SKM-1 (cell line): ENCODE data around the gene HLA-DRB1.
A peak's percentile ranks its signal among the peaks of the same experiment; 100 is the strongest.
"Not testable (repeated sequence)": the region's sequence is repeated elsewhere in the genome, so short reads cannot be mapped to it uniquely, and the experiment has no call there.

Experiments used
- DNase-seq: peaks from one replicate; lab custom pipeline; 2025; ENCODE audit not compliant: unreplicated experiment; lab: John Stamatoyannopoulos, UW

The HLA-DRB1 gene

DNA sequence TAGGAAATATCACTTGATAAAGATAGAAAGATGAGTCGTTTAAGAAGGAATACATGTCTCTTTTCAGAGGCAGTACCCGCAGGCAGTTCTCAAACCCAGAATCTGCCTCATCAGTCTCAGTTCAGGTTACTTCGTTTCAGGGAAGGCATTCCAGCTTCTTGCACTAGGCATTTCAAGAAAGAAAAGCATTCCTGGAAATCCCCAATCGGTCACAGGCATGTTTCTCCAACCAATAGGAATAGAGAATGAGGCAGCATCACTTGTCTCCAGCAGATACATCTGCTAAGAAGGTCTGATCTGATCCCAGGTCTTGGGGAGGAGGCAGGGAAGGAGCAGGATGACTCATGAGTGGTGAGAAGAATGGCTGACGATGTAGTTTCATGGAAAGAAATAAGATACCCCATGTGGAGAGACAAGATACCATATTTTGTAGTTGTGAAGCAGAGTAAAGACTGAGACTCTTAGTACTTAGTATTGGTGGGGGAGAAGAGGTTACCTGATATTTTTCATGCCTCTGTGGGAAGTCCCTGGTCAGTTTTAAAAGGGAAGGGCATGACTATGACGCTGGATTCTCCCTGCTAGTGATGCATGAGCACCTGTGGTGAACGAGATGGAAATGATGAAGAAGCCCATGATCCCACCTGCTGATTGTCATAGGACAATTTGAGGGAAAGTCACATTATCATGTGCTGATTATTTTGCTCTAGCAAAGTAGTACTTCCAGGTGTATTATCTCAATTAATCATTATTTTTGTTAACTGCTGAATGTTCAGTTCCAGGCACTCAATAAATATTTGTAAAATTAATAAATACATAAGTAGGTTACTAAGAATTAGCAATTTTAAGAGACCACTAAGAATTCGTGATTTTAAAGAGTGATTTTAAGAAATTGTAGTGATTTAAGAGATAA is 20.3 kb upstream of the HLA-DRB1 start:
- peak; percentile 86 for DNase-seq

DNA sequence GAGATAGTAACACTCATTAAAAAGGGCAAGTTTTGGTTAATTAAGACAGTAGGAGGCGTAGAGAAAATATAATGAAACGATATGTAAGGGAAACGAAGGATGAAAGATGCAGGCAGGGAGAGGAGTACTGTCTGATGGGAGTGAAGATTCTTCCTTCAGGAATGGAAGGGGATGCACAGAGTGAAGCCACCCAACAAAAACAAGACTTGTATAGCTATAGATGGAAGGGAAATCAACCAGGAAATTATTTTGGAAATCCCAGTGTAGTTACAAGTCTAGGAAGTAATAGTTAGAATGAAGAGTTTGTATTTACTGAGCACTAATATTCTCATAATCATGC is 19.7 kb upstream of the HLA-DRB1 start:
- DNase-seq = no peak

DNA sequence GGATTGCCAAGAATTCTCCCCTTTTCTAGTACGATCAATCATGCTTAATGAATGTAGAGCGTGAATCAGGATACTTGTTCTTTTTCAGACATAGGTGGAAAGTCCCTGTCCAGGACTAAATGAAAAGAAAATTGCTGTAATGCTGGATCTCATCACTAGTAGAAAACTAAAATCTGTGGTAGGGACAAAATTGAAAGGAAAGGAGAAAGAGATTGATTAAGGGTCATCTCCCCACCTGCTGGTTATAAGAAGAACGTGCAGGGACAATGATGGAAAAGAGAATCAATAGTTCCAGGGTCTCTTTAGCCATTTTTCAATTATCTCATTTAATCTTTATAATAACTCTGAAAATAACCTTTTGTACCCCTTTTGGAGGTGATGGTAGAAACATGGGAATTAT is 18.7 kb upstream of the HLA-DRB1 start:
- DNase-seq = no peak

DNA sequence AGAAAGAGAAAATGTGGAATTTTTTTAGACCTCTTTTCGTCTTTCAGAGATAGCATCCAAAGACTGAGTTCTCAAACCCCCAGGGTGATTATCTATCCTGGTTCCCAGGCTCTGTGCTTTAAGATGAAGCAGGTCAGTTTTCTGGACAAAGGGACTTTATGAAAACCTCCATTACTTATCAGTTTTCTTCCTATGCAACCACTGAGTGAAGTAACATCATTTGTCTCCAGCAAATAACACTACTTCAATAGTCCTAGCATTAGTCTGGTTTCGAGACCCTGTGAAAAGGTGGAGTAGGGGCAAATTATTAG is 18.3 kb upstream of the HLA-DRB1 start:
- no peak for DNase-seq

DNA sequence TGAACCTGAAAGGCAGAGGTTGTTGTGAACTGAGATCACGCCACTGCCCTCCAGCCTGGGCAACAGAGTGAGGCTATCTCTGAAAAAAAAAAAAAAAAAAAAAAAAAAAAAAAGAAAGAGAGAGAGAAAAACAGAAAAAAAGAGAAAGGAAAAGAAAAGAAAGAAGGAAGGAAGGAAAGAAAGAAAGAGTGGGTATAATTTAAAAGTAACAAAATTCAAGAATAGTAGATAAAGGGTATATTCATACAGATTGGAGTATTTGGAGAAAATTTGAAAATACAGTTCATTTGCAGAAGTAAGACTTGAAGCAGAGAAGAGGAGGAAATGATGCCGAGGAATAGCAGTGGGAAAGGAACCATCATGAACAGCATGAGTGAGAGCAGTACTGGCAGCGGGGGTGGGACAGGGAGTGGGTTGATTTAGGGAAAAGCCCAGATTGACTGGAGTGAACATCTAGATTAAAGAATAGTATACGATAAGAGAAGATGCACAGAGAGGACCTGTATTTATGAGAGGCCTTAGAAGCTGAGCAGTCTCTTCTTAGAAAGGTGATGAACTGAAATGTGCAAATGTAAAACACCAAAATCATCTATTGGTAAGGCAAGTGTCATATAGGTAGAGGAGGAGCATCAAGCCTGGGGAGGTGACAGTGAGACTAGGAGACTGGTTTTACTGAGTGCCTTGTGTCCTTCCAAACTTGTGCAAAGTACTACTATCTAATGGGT is 17.8 kb upstream of the HLA-DRB1 start:
- no peak for DNase-seq

DNA sequence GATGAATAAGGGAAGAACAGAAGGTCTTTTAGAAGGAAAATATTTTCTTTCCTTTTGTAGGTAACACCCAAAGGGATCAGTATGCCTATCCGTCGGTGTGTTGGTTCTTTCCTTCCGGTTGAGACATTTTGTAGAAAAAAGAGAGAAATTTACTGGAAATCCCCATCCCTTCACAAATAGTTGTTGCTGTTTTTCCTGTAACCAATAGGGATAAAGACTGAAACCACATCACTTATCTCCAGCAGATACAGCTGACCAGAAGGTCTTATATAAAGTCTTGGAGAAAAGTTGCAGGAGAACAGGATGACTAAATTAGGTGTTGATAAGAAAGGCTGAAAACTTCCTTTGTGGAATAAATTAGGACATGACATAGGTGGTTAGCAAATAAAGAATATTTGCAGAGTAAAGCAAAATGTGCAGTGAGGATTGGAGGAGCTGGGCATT is 14.8 kb upstream of the HLA-DRB1 start:
- no peak for DNase-seq

DNA sequence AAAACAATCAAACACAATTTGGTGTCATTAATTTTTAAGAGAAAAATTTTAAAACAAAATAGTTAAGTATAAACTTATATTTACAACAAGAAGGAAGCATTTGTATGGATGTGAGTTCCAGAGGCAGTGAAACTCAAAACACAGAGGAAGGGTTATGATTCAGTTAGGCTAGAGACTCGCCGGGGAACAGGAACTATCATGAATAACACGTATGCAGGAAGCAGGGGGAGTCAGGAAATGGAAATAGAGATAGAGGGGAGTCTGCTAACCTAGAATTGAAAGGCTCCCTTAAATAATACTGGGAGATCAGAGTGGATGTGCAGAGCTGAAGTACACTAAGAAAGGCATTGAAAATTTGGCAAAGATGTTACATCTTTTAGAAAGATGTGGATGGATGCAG is 14.2 kb upstream of the HLA-DRB1 start:
- DNase-seq = no peak

DNA sequence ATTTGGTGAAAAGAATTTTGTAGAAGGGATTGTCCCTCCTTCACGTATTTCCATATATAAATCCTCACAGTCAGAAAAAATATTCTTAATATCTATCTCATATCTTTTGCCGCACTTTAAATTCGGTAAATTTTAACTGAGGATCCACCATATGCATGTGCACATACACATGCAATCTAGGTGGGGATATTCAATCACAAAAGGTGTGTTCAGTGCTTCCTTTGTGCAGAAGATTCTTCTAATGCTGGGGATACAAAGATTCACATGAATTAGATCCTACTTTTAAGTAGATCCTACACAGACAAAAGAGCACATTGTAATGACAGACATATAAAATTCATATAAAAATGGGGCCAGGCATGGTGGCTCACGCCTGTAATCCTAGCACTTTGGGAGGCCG is 13.6 kb upstream of the HLA-DRB1 start:
- DNase-seq = no peak

DNA sequence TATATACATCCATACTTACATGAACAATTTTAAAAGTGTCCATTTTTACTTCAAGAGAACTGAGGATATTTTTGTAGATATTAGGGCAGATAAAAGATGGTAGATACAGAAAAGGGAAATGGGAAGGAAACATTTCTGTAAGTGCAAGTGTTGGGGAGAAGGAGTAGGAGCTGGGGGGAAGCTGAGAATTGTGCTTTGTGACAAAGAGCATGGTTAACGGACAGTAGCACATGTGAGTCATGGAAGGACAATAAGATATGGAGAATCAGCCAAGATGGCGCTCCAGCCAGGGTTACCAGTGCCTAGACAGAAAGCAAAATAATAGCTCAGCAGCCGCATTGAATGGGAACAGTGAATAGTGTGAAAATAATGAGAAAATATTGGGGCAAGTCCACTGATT is 12.7 kb upstream of the HLA-DRB1 start:
- DNase-seq = no peak

DNA sequence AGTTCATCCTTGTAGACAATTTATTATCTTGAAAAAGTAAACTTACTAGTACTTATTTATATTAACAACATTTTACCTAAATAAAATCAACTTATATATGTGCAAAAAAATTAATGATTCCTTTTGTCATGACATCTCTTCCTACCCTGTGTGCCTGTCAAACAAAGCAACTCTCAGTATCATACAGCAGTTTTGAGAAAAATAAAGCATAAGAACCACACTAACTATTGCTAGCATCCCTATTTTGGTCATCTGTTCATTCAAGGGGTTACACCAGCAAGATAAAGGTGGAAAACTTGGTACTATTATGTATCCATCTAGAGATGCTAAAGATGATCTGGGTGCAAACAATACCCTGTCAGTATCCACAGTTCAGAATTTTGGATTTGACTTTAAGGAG is 7.4 kb upstream of the HLA-DRB1 start:
- no peak for DNase-seq

DNA sequence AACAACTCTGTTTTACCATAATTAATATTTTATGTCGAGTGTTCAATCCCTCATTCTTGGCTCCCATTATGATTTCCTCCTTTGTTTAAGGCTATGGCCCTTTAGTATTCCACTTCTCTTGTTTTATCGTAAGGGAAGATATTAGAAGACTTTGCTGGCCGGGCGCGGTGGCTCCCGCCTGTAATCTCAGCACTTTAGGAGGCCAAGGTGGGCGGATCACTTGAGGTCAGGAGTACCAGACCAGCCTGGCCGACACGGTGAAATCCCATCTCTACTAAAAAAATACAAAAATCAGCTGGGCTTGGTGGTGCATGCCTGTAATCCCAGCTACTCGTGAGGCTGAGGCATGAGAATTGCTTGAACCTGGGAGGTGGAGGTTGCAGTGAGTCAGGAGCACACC is 1.1 kb upstream of the HLA-DRB1 start:
- not testable (repeated sequence) for DNase-seq

DNA sequence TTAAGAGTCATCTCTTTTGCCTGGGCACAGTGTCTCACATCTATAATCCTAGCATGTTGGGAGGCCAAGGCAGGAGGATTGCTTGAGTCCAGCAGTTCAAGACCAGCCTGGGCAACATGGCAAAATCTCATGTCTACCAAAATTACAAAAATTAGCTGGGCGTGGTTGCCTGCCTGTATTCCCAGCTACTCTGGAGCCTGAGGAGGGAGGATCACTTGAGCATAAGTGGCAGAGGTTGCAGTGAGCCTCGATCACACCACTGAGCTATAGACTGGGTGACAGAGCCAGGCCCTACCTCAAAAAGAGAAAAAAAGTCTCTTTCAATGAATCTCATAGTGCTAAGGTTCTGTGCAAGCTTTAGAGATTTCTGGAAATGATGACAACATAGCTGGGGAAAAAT is 1.5 kb downstream of the HLA-DRB1 start:
- no peak for DNase-seq

DNA sequence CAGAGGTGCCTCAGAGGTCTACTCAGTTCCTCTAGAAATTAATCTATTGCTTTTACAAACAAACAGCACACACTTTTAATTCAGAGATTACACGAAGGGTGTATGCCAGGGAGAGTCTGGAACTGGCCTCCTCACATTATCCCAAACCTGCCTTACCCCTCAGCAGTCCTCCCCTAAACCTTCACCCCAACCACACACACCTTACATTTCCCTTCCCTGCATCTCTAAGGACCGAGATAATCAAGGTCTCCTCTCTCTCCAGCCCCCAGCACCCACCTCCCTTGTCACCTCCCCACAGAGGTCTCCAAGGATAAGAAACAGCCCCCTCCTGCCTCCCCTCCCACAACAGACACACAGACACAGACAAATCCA is 6.1 kb downstream of the HLA-DRB1 start:
- DNase-seq = no peak

DNA sequence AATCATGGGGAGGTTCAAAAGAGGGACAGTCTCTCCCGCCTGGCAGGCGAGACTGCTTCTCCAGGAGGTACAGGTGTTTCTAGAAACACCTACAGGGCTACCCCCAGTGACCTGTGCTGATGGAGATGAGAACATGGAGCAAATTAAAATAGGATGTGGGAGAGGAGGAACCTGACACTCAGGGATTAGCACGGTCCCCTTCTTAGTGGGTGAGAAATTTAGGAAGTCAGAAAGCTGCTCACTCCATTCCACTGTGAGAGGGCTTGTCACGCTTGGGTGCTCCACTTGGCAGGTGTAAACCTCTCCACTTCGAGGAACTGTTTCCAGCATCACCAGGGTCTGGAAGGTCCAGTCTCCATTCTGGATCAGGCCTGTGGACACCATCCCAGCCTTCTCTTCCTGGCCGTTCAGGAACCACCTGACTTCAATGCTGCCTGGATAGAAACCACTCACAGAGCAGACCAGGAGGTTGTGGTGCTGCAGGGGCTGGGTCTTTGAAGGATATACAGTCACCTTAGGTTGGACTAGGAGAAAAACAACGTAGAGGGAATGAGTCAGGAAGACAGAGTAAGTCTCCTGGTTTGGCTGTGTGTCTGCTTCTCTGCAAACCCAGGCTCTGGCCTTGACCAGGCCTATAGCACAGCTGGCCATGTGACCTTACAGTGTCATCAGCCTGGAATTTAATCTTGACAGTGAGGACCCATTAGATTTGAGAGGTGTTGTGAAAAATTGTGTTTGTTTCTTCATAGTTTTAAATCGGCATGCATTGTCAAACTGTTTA is 8.1 kb downstream of the HLA-DRB1 start:
- no peak for DNase-seq

DNA sequence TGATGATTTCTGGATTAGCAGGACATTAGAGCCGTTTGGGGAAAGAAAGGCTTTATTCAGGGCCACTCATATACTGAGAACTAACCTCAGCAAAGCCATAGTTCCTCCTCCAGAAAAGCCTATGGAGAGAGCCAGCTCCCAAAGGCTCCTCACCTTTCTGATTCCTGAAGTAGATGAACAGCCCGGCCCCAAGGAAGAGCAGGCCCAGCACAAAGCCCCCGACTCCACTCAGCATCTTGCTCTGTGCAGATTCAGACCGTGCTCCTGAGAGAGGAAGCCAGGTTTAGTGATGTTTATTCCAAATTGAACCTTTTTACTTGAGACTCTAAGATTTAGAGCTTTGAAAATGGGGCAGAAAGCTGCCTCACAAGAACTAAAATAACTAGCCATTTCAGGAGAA is 9.1 kb downstream of the HLA-DRB1 start:
- no peak for DNase-seq

DNA sequence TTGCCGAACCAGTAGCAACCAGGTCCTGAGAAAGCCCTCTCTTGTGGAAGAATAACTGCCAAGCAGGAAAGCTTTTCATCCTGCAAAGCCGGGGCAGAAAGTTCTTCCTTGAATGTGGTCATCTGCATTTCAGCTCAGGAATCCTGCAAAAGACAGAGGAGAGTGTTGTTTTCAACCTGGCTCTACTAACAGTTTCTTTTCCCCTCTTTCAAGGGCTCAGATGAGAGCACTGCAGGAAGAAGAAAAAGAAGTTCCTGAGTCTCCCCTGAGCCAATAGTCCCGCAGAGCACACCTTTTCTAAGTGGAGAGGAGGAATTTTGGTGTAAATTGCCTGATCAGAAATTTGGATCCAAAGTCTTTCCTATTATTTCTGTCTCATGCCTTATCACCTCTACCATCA is 10.7 kb downstream of the HLA-DRB1 start:
- DNase-seq = no peak

DNA sequence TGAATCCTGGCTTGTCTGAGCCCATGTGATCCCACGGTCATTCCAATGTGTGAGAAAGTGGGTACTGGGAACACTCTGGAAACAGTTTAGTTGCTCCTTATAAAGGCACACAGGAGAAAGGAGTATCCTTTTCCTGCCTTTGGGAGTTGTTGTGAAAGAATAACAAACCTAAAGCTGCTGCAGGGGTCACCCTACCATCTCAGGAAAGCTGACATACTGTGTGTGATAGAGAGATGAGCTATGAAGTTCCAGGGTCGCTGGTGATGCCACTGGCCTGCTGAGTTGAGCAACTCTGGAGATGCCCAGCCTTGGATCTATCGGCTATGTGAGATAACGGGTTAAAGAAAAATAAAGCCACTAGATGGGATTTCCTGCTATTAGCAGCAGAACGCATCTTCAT is 12.2 kb downstream of the HLA-DRB1 start:
- not testable (repeated sequence) for DNase-seq

DNA sequence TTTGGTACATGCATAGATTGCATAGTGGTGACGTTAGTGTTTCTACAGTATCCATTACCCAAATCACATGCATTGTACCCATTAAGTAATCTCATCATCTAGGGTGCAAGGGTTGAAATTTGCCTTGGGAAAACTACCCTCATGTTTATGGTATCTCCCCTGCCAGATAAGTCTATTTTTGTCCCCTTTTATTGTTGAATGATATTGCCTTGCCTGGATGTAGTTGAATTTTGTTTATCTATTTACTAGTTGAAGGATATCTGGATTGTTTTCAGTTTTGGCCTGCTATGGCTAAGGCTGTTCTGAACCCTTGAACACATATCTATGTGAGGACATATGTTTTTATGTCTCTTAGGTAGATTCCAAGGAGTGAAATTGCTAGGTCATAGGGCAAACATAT is 13.4 kb downstream of the HLA-DRB1 start:
- DNase-seq = no peak

DNA sequence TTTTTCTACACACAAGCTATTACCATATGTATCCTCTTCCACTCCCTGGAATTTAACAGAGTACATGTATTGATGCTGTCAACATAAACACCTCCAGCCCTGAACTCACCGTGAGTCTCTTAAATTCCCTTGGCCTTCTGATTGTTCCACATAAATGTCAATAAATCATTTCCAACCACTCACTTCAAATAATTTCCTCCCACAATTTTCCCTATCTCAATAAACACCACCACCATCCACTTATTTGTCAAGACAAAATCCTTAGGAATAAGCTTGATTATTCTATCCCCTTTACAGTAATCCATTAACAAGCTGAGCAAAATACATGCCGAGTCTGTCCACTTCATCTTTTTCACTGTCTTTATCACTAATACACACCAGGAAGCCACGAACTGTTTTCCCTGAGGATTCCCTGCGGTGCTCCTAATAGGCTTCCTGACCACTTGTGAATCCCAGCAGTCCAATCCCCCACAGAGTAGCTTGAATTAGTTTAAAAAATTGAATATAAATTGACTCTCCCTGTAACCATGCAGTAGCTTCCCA is 19.2 kb downstream of the HLA-DRB1 start:
- no peak for DNase-seq

DNA sequence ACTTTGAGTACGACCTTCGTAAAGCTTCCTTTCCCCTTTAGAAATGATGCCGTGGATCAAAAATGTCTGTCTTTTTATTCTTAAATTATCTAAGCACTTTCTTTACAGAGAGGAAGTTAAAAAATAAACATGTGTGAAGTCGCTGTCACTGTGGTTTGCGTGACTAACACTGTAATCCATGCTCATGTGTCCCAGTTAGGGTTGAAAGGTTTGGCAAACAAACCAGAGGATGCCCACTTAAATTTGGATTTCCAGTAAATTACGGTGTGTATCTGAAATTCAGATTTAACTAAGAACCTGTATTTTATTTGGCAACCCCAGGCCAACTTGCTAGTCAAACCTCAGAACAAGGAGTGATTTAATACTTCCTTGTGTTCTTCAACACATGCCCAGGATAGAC is 21.1 kb downstream of the HLA-DRB1 start:
- no peak for DNase-seq

DNA sequence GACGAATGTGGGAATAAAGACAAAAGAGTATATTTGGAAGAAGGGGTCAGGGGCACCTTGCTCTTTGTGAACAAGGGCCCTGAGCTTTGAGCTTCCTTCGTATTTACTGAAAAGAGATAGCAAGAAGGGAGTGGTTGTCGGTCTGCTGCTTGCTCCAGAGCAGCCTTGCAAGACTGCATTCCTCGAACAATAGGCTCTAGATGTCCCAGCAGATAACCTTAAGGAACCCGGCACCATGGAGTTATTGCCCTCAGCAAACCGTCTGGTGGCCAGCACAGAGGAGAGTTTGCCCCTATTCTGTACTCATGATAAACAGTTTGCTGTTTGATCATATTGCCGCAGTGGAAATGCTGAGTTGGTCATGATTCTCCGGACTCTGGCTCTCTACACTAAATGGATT is 22.7 kb downstream of the HLA-DRB1 start:
- no peak for DNase-seq

DNA sequence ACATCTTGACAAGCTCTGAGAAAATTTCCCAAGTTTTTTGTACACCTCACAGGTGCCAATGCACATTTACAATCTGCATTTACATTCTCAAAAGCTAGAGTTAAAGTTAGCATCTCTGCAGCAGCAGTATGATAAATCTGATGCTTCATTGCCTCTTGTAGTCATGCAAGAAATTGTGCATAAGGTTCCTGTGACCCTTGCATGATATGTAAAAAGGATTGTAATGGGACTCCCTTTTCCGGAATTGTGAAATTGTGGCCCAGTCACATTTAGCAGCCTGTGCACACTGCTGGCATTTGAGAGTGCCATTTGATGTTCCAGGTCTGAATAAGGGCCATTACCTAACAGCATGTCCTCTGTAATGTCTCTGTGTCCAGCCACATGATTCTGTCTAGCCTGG is 24.1 kb downstream of the HLA-DRB1 start:
- no peak for DNase-seq
